Superior temporal gyrus (tissue), 1 donor: Measurements from ENCODE around the gene SDK1.
A peak's percentile ranks its signal among the peaks of the same experiment; 100 is the strongest.

ENCODE experiments used
- DNase-seq: peaks from one replicate; pipeline ENCODE4 v3.0.0-alpha.2; 2016; ENCODE audit errors: extremely low spot score

Gene SDK1

DNA sequence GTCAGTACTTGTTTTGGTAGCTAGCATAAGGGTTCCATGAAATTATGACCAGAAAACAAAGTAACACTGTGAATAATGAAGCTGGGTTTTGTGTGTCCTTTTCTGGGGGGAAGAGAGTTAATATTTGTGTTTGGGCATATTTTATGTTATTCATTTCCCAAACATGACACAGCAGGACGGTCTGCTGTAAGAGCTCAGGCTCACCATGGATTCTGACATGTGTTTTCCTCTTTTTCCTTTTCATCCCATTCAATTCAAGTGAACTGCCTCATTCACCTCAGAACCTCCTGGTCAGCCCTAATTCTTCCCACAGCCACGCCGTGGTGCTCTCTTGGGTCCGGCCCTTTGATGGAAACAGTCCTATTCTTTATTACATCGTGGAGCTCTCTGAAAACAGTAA lies 685.9 kb downstream of the SDK1 start:
- no peak for DNase-seq

DNA sequence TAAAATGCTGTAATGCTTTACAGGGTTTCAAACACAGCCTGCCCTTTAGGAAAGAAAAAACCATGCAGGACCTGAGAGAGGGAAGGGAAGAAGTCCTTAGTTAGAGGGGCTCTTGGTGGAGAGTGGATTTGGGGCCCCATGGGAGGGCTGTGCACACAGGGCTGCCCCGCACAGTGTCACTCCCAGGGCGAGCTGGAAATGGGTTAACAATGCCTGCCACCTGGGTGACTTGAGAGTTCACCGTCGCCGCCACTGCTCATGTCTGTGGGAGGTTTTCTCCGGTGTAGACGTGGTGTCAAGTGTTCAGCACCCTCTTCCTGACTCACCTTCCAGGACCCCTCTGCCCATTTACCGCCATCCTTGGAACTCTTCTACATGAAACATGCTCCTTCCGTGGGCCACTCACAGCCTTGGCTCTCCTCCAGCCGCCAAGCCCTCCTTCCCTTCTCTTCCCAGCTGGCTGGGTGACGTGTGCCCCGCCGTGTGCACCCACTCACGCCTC lies 686.4 kb downstream of the SDK1 start:
- DNase-seq, result no peak

DNA sequence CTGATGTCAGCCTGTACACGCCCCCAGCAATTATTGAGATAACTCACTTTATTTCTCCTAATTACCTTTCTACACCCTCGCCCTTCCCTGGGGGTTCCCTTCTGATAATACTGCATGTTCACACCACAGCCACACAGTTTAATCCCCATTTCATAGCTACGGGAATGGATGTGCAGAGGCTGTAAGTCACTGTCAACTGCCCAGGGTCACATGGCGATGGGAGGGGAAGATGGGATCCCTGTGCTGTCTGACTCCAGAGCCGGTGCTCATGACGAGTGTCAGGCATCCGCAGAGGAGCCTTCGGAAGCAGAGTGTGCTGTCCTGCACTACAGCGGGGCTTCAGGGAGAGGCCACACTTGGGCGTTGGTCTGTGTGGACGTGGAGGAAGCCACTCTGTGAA lies 688.7 kb downstream of the SDK1 start:
- no peak for DNase-seq

GRCh38 chr7:3991731-3992231 lies 690.7 kb downstream of the SDK1 start:
- DNase-seq, result no peak

GRCh38 chr7:3992841-3993240 lies 691.8 kb downstream of the SDK1 start:
- DNase-seq, result no peak

DNA sequence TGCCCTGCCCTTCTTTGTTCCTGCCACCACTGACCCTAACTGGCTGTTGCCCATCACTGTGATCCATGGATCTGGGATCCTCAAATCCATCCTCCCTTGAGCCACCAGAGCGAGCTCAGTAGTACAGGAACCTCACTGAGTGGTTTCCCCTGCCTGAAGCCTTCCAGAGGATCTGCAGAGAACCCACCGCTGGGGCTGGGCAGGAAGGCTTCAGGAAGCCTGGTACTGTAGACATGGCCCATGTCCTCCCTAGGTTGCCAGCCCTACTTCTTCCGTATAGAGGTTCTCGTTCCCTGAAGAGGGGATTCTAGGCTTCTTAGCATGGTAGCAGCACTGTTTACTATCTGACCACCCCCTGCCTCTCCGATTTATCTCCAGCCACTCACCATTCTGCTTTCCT lies 693.7 kb downstream of the SDK1 start:
- DNase-seq, result no peak

- no peak for DNase-seq
Measured at GRCh38 chr7:3995187-3995586, 694.1 kb downstream of the SDK1 start.

GRCh38 chr7:3998060-3998459 lies 697.0 kb downstream of the SDK1 start:
- DNase-seq, result no peak

GRCh38 chr7:4000139-4000538 lies 699.1 kb downstream of the SDK1 start:
- DNase-seq, result no peak

DNA sequence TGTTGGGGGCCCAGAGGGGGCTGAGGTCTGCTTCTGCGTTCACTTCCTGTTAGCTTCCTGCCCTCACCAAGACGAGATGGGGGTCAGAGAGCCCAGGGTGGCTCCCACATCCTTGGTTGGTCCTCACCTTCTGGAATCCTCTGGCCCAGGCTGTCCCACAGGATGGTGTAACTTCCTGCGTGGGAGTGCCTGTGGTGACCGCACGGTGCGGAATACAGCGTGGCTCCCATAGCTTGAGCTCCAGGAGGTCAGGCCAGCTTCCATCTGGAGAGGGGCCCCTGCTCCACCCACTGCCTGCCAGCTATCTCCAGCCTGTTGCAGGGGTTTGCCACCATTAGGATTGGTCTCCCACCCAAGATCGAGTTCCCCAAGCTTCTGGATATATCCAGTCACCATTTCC lies 699.9 kb downstream of the SDK1 start:
- no peak for DNase-seq

- no peak for DNase-seq
Measured at GRCh38 chr7:4001742-4002141, 700.7 kb downstream of the SDK1 start.

GRCh38 chr7:4003503-4003902 lies 702.5 kb downstream of the SDK1 start:
- no peak for DNase-seq

- no peak for DNase-seq
Measured at GRCh38 chr7:4006687-4007086, 705.6 kb downstream of the SDK1 start.

DNA sequence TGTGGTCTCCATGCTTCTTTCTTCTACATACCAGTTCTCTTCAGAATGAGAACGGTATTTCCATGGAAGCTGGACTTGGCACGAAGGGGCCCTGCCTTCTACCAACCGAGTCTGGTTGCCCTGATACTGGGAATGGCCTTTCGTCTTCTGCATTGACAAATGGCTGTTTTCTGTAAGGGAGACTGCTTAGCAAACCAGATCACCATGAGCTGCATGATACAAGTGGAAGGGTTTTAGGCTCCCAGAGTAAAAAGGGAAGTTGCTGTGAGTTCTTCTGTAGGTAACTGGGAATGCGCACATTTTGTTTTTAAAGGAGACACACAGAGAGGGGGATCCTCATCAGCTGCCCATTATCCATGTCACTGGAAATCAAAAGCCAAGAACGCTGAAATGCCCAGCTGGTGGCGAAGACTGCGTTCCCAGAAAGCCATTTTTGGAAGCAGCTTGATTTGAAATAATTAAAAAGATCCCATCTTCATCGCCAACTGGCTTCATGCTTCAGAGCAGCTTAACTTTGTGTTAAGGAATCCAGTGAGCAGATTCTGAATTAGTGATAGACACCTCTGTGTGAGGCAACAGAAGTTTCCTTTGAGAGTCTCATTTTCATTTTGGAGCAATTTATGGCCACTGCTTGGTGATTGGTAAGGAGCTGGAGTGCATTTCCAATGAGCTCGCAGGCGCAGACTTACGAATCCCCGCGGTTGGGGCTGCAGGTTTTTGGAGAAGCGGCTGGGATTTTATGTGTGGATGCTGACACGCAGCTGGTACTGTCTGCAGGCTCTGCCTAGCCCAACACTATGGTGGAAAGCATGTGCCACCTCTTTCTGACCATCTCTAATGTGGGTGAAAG lies 708.4 kb downstream of the SDK1 start:
- peak; percentile 24 for DNase-seq

- DNase-seq, result no peak
Measured at GRCh38 chr7:4010061-4010605, 709.1 kb downstream of the SDK1 start.

- DNase-seq, result no peak
Measured at GRCh38 chr7:4010923-4011656, 710.0 kb downstream of the SDK1 start.

DNA sequence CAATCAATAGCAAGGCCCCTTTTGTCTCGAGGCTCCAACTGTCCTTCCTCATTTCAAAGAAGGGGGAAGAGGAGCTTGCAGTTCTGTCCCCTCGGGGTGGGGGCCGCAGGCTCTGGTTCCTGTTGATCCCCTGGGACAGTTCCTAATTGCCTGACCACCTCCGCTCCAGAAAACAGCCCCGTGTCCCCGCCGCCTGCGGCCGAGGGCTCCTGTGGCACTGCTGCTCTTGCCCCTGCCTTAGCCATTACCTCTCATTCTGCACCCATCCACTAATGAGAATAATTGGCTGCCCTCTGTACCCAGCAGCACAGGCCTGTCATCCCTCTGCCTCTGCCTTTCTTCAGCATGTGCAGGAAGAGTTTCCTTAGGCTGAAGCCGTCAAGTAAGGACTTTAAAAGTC lies 712.7 kb downstream of the SDK1 start:
- DNase-seq, result no peak

- DNase-seq, result no peak
Measured at GRCh38 chr7:4014346-4015050, 713.4 kb downstream of the SDK1 start.

DNA sequence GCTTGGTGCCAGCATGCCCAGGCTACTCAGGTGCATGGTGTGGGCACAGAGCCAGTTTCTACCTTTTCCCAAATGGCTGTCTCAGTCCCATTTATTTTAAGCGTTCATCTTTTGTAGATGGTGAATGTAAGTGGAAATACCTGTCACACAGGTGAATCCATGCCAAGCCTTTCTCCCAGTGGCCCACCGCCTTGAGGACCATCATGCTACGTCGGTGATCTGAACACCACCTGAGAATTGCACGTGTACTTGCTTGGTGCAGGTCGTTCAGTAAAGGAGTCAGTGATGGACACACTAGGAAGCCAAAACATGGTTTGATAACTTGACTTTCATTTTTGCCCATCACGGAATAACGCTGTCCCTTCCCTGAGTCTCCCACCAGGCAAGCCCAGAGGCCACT lies 714.3 kb downstream of the SDK1 start:
- no peak for DNase-seq

DNA sequence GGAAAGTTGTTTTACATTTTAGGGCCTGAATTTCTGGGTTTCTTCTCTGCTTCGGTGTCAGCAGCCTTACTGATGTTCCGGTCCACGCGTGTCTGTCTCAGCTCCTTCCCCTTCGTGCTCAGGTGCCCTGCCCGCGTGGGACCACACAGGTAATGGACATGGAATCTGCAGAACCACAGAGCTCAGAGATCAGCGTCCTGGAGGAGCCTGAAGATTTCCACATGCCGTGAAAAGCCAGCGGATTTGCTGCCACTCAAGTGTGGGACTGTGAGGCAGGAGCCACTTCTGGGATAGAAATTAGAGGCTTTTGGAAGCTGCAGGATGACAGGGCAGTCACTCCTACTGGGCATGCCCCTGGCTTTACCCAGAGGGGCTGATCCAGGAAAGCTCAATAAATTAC lies 714.9 kb downstream of the SDK1 start:
- DNase-seq, result no peak

- DNase-seq, result no peak
Measured at GRCh38 chr7:4017081-4017480, 716.0 kb downstream of the SDK1 start.

GRCh38 chr7:4017785-4018184 lies 716.7 kb downstream of the SDK1 start:
- DNase-seq, result no peak
